BLaER1 treated with 17β-estradiol and CSF1 and Interleukin-3, amounts not matched to agents 10 nM and 100 nM (cell line): ENCODE measurements around the gene SPON1.
"Not testable (repeated sequence)": the region's sequence is repeated elsewhere in the genome, so short reads cannot be mapped to it uniquely, and the experiment has no call there.

Experiments used
- H3K27ac ChIP-seq, 11 experiments: shearing (Covaris generic); formaldehyde crosslinking; 2 replicates each; pipeline ENCODE4 v1.8.1; 2022
- H3K27me3 ChIP-seq, 11 experiments: shearing (Covaris generic); formaldehyde crosslinking; 2 replicates each; pipeline ENCODE4 v1.8.1; 2022
- H3K36me3 ChIP-seq, 11 experiments: shearing (Covaris generic); formaldehyde crosslinking; 2 replicates each; pipeline ENCODE4 v1.8.1; 2022
- H3K4me1 ChIP-seq, 10 experiments: shearing (Covaris generic); formaldehyde crosslinking; 2 replicates each; pipeline ENCODE4 v1.8.1; 2022
- H3K4me2 ChIP-seq, 11 experiments: shearing (Covaris generic); formaldehyde crosslinking; 2 replicates each; pipeline ENCODE4 v1.8.1; 2022
- H3K4me3 ChIP-seq, 10 experiments: shearing (Covaris generic); formaldehyde crosslinking; 2 replicates each; pipeline ENCODE4 v1.8.1; 2022
- H3K9ac ChIP-seq, 11 experiments: shearing (Covaris generic); formaldehyde crosslinking; 2 replicates each; pipeline ENCODE4 v1.8.1; 2022
- H3K9me3 ChIP-seq, 11 experiments: shearing (Covaris generic); formaldehyde crosslinking; replicated peaks in 1 of 11; 2 replicates each; pipeline ENCODE4 v1.8.1; 2022
- H4K20me1 ChIP-seq, 11 experiments: shearing (Covaris generic); formaldehyde crosslinking; 2 replicates each; pipeline ENCODE4 v1.8.1; 2022
- Cebpa-rat ChIP-seq, 11 experiments: shearing (Covaris generic); IDR thresholded peaks; 2 replicates each; pipeline ENCODE4 v1.8.1; 2022

Gene SPON1

GRCh38 chr11:14163576-14163975, 201.1 kb downstream of the SPON1 start:
- H3K9me3 ChIP-seq, result peaks cover 9 to 23% (median 16%) of the 10 kb centered on the region in 11 experiments; a peak in 19 of 22 replicates
- H3K27ac ChIP-seq, result no peak overlapping the region
- no peaks in the 10 kb centered on the region for H3K27me3 ChIP-seq
- no peaks in the 10 kb centered on the region for H3K36me3 ChIP-seq
- H3K4me2 ChIP-seq, result no peak overlapping the region
- H3K4me1 ChIP-seq, result no peaks in the 10 kb centered on the region
- H4K20me1 ChIP-seq, result no peaks in the 10 kb centered on the region
- no peak overlapping the region for H3K4me3 ChIP-seq
- TF ChIP-seq Cebpa-rat (IDR thresholded peaks at IDR 0.05), result no peak
- H3K9ac ChIP-seq, result no peak overlapping the region

- H4K20me1 ChIP-seq, H3K4me1 ChIP-seq, H3K4me2 ChIP-seq, H3K27me3 ChIP-seq, H3K4me3 ChIP-seq, H3K36me3 ChIP-seq, H3K27ac ChIP-seq, H3K9ac ChIP-seq: not testable (repeated sequence)
- H3K9me3 ChIP-seq, result peaks cover 0 to 16% (median 4%) of the 10 kb centered on the region in 11 experiments; a peak in 7 of 22 replicates
Observed at GRCh38 chr11:14173679-14174078, 211.2 kb downstream of the SPON1 start.

- H3K27ac ChIP-seq, result no peak overlapping the region
- H3K4me1 ChIP-seq, result peaks cover 0 to 3% (median 0%) of the 10 kb centered on the region in 10 experiments; a peak in 1 of 20 replicates
- TF ChIP-seq Cebpa-rat (IDR thresholded peaks at IDR 0.05), result no peak
- H3K27me3 ChIP-seq, result no peaks in the 10 kb centered on the region
- no peak overlapping the region for H3K9ac ChIP-seq
- H3K4me3 ChIP-seq, result no peak overlapping the region
- H4K20me1 ChIP-seq, result no peaks in the 10 kb centered on the region
- H3K4me2 ChIP-seq, result no peak overlapping the region
- peaks cover 0 to 11% (median 4%) of the 10 kb centered on the region in 11 experiments; a peak in 5 of 22 replicates for H3K9me3 ChIP-seq
- H3K36me3 ChIP-seq, result no peaks in the 10 kb centered on the region
Observed at GRCh38 chr11:14179116-14179820, 216.7 kb downstream of the SPON1 start.

GRCh38 chr11:14181121-14181520, 218.6 kb downstream of the SPON1 start:
- H4K20me1 ChIP-seq, result no peaks in the 10 kb centered on the region
- H3K4me2 ChIP-seq, result no peak overlapping the region
- H3K27ac ChIP-seq, result no peak overlapping the region
- no peaks in the 10 kb centered on the region for H3K27me3 ChIP-seq
- no peak for TF ChIP-seq Cebpa-rat (IDR thresholded peaks at IDR 0.05)
- no peak overlapping the region for H3K4me3 ChIP-seq
- peaks cover 0 to 3% (median 0%) of the 10 kb centered on the region in 10 experiments; a peak in 1 of 20 replicates for H3K4me1 ChIP-seq
- no peaks in the 10 kb centered on the region for H3K36me3 ChIP-seq
- no peak overlapping the region for H3K9ac ChIP-seq
- peaks cover 0 to 7% (median 4%) of the 10 kb centered on the region in 11 experiments; a peak in 5 of 22 replicates for H3K9me3 ChIP-seq

- H3K4me3 ChIP-seq, result no peak overlapping the region
- no peak for TF ChIP-seq Cebpa-rat (IDR thresholded peaks at IDR 0.05)
- no peaks in the 10 kb centered on the region for H3K9me3 ChIP-seq
- H4K20me1 ChIP-seq, result no peaks in the 10 kb centered on the region
- no peaks in the 10 kb centered on the region for H3K36me3 ChIP-seq
- H3K27me3 ChIP-seq, result no peaks in the 10 kb centered on the region
- peaks cover 0 to 3% (median 0%) of the 10 kb centered on the region in 10 experiments; a peak in 1 of 20 replicates for H3K4me1 ChIP-seq
- H3K9ac ChIP-seq, result no peak overlapping the region
- H3K4me2 ChIP-seq, result no peak overlapping the region
- H3K27ac ChIP-seq, result no peak overlapping the region
Observed at GRCh38 chr11:14182833-14183364, 220.4 kb downstream of the SPON1 start.

- Histone ChIP-seq H3K4me2 (no peak overlapping the region), H3K36me3 (no peaks in the 10 kb centered on the region), H3K9ac (no peak overlapping the region), H3K27ac (no peak overlapping the region), H3K9me3 (no peaks in the 10 kb centered on the region), H3K27me3 (no peaks in the 10 kb centered on the region), H3K4me3 (no peak overlapping the region), H4K20me1 (no peaks in the 10 kb centered on the region), H3K4me1 (peaks cover 0 to 3% (median 2%) of the 10 kb centered on the region in 10 experiments; a peak in 8 of 20 replicates)
- no peak for TF ChIP-seq Cebpa-rat (IDR thresholded peaks at IDR 0.05)
Observed at GRCh38 chr11:14184028-14184940, 221.8 kb downstream of the SPON1 start.

- no peaks in the 10 kb centered on the region for H4K20me1 ChIP-seq
- no peak overlapping the region for H3K27ac ChIP-seq
- TF ChIP-seq Cebpa-rat (IDR thresholded peaks at IDR 0.05), result no peak
- peaks cover 0 to 5% (median 0%) of the 10 kb centered on the region in 11 experiments; a peak in 3 of 22 replicates for H3K9me3 ChIP-seq
- no peaks in the 10 kb centered on the region for H3K36me3 ChIP-seq
- H3K4me1 ChIP-seq, result peaks cover 0 to 14% (median 12%) of the 10 kb centered on the region in 10 experiments; a peak in 13 of 20 replicates
- no peak overlapping the region for H3K4me2 ChIP-seq
- no peak overlapping the region for H3K9ac ChIP-seq
- no peaks in the 10 kb centered on the region for H3K27me3 ChIP-seq
- no peak overlapping the region for H3K4me3 ChIP-seq
Observed at GRCh38 chr11:14185461-14185860, 222.9 kb downstream of the SPON1 start.

- no peak overlapping the region for H3K4me3 ChIP-seq
- no peaks in the 10 kb centered on the region for H4K20me1 ChIP-seq
- no peaks in the 10 kb centered on the region for H3K36me3 ChIP-seq
- H3K9me3 ChIP-seq, result peaks cover 0 to 5% (median 0%) of the 10 kb centered on the region in 11 experiments; a peak in 3 of 22 replicates
- H3K9ac ChIP-seq, result no peak overlapping the region
- H3K4me2 ChIP-seq, result no peak overlapping the region
- TF ChIP-seq Cebpa-rat (IDR thresholded peaks at IDR 0.05), result no peak
- peaks cover 0 to 22% (median 13%) of the 10 kb centered on the region in 10 experiments; a peak in 13 of 20 replicates for H3K4me1 ChIP-seq
- no peak overlapping the region for H3K27ac ChIP-seq
- no peaks in the 10 kb centered on the region for H3K27me3 ChIP-seq
Observed at GRCh38 chr11:14186046-14186775, 223.7 kb downstream of the SPON1 start.
